NCI-H1105 treated with DMSO at 0.1 percent for 48 hours (cell line): ENCODE measurements around the gene MTMR11.
"Not testable (repeated sequence)": the region's sequence is repeated elsewhere in the genome, so short reads cannot be mapped to it uniquely, and the experiment has no call there.

Source experiments
- DNase-seq: peaks from one replicate; lab custom pipeline; 2025; lab: John Stamatoyannopoulos, UW

The MTMR11 gene

GRCh38 chr1:149896575-149896974, 40.1 kb downstream of the MTMR11 start:
- DNase-seq: no peak

GRCh38 chr1:149888999-149889289, 47.7 kb downstream of the MTMR11 start:
- no peak for DNase-seq

- DNase-seq: peak; percentile 85
Observed at GRCh38 chr1:149888247-149888998, 48.3 kb downstream of the MTMR11 start.

GRCh38 chr1:149887456-149888246, 49.0 kb downstream of the MTMR11 start:
- peak; percentile 99 for DNase-seq

GRCh38 chr1:149887196-149887455, 49.6 kb downstream of the MTMR11 start:
- not testable (repeated sequence) for DNase-seq

GRCh38 chr1:149886396-149887195, 50.1 kb downstream of the MTMR11 start:
- peak; percentile 99 for DNase-seq

- not testable (repeated sequence) for DNase-seq
Observed at GRCh38 chr1:149886121-149886395, 50.6 kb downstream of the MTMR11 start.

GRCh38 chr1:149885339-149886120, 51.1 kb downstream of the MTMR11 start:
- DNase-seq: peak; percentile 84

GRCh38 chr1:149884433-149885338, 52.0 kb downstream of the MTMR11 start:
- DNase-seq: peak; percentile 46

GRCh38 chr1:149883598-149884247, 53.0 kb downstream of the MTMR11 start:
- no peak for DNase-seq

GRCh38 chr1:149881876-149882275, 54.8 kb downstream of the MTMR11 start:
- no peak for DNase-seq

- DNase-seq: no peak
Observed at GRCh38 chr1:149879556-149879955, 57.1 kb downstream of the MTMR11 start.
